Stimulated activated CD4-positive, alpha-beta T cell treated with anti-CD3 and anti-CD28 coated beads, Interleukin-4, amount 100 ng/mL, for 48 hours (primary cell): ENCODE data around the gene TMEM232.
"Not testable (repeated sequence)": the region's sequence is repeated elsewhere in the genome, so short reads cannot be mapped to it uniquely, and the experiment has no call there.

ENCODE experiments used
- DNase-seq, 2 donors: peaks; one replicate each; pipeline ENCODE4 v3.0.0-alpha.2; 2020; ENCODE audit warnings: low read depth in 2 of 2

Gene TMEM232

DNA sequence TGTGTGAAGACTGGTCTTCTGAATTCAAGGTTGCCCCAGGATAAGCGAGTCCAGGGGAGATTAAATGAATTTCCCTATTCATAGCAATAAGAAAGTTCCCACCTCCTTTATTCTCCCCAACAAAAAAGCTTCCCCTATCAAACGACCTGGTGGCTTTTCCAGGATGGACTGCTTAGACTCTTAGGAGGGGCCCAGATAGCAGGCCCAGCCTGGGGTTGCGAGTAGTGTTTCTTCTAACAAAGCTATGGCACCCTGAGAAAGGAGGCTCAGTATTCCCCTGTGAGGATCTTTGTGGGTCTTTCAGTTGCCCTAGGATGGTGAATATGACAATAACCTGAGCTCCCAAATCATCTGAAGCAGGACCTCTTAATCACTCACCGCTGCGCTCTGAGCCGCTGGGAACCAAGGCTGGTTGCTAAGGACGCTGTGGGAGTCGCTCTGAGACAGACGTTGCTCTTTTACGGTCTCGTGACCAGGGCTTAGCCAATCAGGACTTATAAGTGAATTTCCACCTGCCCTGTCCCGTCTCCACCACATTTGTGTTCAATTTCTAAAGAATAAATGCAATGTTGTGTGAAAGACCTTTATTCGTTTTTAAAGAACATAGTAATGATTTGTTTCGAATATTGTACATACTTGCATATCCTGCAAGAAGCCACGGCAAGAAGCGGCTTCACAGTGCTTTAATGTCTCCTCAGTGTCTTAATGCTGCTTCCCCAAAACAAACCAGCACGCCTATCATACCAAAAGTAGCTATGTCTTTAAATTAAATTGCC lies at the start of gene TMEM232:
TSS of gene TMEM232 (minus strand) at position 423 of the 776 bp plus-strand sequence. CDS start 59,319 bp downstream, outside the sequence.
- DNase-seq = peak; percentile 56 to 66

DNA sequence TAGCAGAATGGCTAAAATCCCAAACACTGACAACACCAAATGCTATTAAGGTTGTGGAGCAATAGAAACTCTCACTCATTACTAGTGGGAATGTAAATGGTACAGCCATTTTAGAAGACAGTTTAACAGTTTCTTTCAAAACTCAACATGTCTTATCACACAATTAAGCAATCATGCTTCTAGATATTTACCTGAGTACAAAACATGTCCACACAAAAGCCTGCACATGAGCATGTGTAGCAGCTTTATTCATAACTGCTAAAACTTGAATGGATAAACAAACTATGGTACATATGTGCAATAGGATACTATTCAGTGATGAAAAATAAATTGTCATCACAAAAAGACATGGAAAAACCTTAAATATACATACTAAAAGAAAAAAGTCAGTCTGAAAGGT lies 43.8 kb upstream of the TMEM232 start:
- no peak for DNase-seq

DNA sequence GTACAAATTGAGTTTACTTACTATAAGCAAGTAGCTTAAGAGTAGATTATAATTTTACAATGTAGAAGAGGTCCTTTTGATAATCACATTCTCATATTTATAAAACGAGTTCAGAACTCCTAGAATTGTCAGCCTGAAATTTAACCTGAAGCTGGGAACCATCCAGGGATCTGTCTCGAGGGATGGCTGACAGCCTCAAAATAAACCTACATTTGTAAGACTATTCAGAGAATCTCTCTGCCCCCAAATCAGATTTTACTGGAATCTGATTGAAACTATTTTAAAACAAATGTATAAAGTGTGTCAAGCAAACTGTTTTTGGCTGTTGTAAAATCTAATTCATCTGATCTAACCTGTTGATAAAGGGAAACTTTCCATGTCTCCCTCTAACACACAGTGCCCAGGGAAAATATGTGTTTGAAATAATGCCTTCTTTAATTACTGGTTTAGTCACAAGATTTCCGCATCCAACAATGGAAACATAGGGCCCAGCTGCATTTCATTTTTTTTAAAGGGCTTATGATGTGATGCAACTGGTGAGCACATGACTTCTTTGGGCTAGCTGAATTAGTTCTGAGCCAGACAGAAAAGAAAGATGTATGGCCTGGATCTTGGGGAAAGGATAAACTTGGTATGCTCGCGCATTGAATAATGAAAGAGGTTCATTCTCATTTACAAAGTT lies 42.7 kb upstream of the TMEM232 start:
- DNase-seq = no peak

DNA sequence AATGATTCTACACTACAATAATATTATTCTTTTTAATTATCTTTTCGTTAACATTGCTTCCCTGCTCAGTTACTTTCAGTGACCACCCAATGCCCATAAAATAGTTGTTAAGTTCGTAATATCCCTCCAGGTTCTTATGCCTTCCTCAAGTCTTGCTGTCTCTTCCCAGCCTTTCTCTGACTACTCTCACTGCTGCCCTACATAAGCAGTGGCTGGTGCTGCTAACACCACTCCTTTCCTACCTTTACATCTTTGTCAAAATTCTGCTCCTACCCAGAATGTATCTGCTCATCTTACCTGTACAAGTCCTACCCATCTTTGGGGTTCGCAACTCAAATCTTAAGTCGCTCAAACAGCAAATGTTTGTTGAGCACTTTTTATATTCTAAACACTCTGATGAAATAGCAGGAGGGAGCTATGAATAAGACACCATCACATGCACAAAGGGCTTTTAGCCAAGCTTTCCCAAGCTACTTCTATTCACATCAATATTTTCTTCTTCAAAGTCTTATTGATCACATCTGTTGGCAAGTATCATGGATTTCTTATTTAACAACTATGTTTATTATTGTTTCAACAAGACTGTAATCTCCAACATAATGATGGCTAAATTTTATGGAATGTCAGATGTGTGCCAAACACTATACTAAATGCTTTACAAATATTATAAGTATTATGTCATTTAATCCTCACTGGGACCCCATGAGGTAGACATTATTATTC lies 41.8 kb upstream of the TMEM232 start:
- DNase-seq = no peak

DNA sequence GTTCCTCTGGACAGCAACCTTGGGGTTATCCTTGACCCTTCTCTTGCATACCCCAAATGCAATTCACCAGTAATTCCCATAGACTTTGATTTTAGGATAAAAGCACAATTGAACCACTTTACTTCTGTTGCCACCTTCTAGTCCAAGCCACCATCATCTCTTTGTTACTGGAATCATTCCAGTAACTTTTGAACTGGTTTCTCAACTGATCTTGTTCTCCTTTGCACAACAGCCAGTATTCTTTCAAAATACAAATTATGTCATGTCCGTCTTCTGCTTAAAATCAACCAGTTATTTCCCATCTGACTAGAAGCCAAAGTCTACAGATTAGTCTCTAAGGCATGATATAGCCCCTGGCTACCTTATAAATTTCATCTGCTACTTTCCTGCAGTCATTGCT lies 33.7 kb upstream of the TMEM232 start:
- DNase-seq = no peak

DNA sequence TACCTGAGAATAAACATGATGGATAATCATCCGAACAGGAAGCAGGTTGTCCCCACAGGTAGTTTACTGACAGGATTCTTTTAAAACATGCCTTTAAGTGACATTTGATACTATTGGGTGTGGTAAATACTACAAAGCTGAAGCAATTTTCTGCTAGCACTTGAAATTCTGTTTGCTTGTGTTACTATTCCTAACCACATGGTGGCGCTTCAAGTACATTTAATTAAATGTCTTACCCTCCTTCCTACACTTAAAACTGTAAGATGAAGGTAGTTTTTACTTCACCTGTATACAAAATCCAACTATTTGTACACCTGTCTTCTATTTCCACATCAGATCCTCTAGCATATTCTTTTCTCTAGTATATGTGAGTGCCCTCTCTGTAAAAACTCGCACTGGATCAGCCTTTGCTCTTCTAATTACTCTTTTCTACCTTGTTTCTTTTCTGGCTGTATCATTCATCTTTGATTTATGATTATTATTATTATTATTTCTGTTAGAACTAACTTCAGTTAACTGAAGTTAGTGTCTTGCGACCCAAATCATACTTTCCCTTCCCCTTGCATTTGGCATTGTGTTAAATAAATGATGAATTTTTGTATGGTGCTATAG lies 30.8 kb upstream of the TMEM232 start:
- DNase-seq = no peak

DNA sequence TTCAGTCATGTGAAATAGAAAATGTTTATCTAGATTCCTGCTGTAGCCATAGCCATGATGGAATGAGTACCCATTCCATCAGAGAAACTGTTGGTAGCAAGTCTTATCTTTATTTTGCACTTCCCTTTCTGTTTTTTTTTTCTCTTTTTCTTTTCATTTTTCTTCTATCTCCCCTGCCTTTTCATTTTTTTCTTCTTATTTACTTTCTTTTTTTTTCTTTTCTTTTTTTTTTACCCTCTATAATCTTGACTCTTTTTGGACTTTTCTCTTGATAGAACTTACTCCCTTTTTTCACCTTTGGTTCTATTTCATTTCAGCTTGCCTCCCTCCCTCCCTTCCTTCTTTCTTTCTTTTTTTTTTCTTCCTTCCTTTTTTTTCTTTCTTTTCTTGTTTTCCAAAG lies 27.7 kb upstream of the TMEM232 start:
- no peak for DNase-seq

DNA sequence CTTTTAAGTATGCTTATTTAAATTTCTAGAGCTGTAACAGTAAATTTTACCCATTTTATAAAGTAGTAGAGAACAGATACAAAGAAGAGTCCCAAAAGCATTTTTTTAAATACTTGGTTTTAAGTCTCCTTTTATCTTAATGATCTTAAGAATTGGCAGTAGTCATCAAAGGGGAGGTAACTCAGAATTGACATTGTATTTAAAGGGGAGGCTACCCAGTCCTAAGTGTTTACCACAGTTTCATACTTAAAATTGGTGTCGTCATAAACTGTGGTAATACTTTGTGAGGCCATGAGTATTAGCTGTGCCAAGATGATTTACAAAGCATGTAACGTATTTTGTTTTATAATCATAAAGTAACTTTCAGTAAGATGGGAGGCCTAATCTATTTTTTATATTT lies 27.1 kb upstream of the TMEM232 start:
- no peak for DNase-seq

DNA sequence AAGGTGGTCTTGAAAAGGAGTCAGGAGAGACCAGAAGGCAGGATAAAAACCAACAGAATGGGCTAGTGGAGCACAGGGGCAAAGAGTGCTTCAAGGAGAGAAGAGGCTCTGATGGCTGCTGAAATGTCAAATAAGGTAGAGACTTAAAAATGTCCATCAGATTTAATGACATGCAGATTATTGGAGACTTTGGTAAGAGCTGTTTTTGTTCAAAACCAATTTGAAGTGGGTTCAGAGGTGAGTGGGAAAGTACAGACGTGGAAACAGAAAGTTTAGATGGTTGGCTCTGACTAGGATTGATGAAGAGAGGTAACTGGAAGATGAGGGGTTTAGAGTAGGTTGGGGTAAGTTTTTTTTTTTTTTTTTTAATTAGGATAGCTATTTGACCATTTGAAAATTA lies 26.5 kb upstream of the TMEM232 start:
- DNase-seq = no peak

DNA sequence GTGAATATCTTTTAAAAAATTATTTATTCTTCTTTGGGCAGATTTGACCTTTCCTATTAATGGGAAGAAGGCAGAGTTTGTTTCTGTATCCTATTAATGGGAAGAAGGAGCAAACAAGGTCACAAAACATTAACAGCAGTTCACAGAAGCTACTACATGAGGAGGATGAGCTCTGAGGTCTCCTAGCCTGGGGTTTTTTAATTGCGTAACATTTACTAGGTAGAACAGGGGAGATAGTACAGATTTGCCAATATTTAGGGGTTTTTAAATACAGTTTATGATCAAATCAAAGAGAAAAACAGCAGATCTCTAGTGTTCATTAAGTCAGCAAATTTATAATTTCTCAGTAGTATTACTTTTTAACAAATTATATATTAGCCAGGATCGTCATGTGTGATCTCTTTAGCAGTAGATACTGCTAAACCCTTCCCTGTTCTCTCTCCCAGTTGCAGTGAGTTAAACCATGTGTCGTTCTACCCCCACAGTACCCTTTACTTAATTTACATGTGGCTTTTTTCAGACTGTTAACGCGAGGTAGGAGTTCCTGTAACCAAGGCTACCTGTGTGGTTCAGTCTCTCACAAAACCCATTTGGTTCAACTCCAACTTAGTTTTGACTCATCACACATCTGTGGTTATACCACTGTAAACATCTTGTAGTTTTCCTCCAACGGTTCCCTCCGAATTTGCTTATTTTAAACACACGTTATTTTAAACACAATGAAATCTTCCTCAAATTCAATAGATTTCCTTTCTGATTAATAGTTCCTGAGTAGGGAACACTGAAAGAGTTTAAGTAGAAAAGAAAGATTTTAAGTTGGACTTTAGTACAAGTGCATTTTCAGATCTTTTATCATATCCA lies 25.7 kb upstream of the TMEM232 start:
- no peak for DNase-seq

DNA sequence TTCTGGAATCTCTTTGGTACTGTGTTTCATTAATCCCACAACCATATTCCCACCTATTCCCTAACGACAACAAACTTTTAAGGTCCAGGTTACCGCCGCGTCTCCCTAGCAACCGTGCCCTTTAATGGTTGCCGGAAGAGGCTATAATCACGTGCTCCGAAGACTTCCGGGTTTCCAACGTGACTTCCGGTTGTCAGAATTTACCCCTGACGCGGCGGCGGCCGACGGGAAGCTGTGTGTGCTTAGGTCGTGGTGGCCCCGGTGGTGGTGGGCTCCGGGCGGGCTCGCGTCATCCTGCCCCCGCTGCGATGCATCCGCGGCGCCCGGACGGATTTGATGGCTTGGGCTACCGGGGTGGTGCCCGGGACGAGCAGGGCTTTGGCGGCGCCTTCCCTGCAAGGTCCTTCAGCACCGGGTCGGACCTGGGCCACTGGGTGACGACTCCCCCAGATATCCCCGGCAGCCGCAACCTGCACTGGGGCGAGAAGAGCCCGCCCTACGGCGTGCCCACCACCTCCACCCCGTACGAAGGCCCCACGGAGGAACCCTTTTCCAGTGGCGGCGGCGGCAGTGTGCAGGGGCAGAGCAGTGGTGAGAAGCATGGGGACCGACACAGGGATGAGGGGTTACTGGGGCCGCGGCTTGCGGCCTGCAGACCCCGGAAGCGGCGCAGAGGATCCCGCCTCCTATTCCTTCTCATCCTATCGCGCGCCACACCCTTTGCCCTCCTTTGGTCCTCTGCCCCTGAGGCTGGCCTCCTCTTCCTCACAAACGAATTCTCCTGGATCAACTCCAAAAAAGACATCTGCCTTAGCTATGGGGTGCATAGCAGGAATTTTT lies 12.6 kb upstream of the TMEM232 start, which contains the start of gene SLC25A46:
TSS of gene SLC25A46 (plus strand) at position 196 of the 840 bp plus-strand sequence. CDS start at position 309, 113 bp downstream.
- peak; percentile 73 to 81 for DNase-seq

DNA sequence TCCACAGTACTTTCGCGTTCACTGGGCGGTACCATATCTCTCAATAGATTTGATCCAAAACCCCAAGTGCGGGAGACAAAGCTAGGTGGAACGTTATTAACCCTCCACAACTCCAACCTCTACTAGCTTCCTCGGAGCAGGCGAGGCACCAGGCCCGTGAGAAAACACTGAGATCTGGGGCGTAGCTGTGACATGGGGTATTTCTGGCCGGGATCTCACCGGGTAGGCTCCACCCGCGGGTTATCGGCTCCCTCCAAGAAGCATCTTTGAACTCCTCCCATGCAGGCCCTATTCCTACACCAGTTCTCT lies 12.0 kb upstream of the TMEM232 start:
- DNase-seq = no peak

DNA sequence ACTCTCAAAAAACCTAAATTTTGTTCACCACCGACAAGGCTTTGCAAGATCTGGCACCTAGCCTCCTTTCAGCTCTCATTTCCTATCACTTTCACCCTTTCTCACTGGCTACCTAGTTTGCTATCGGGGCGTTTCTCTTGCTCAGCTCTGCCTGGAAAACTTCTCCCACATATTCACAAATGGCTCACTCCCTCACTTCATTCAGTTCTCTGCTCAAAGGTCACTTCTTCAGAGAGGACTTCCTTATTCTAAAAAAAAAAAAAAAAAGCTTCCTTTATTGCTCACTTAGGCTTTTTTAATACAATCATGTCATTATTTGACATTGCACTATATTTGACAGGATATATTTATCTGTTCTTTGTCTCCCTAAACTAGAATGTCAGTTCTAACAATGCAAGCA lies 10.3 kb upstream of the TMEM232 start:
- DNase-seq = no peak

DNA sequence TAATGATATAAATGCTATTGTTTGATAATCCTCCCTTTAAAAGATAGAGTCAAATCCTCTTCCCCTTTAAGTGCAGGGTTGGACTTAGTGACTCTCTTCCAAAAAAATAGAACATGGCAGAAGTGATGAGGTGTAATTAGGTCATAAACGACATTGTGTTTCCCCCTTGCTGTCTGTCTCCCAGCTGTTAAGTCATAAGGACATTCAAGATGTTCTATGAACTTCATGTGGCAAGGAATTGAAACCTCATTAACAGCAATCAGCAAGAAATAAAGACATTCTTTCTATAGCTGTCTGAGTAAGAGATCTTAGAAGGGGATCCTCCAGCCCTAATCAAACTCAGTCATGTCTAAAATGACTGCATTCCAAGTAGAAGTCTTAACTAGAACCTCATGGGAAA lies 9.1 kb upstream of the TMEM232 start:
- DNase-seq = no peak

DNA sequence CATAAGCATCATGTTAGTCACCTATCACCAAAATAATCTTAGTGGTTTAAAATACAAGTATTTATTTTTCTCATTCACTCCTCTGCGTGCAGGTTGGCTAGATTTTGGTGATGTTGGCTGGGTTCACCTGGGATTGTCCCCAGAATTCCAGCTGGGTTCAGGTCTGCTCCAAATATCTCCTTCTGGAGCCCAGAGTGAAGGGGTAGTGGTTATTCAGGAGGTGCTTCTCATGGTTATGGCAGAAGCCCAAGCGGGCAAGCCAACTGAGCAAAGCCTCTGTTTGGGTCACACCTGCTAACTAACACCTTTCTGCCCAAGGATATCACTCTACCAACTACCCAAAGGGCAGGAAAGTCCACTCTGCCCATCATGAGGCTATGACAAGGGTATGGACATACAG lies 7.6 kb upstream of the TMEM232 start:
- DNase-seq = no peak

DNA sequence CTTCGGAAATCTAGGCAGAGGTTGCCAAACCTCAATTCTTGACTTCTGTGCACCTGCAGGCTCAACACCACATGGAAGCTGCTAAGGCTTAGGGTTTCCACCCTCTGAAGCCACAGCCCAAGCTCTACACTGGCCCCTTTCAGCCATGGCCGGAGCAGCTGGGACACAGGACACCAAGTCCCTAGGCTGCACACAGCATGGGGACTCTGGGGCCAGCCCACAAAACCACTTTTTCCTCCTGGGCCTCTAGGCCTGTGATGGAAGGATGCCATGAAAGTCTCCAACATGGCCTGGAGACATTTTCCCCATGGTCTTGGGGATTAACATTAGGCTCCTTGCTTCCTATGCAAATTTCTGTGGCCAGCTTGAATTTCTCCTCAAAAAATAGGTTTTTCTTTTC lies 5.0 kb upstream of the TMEM232 start:
- not testable (repeated sequence) for DNase-seq

DNA sequence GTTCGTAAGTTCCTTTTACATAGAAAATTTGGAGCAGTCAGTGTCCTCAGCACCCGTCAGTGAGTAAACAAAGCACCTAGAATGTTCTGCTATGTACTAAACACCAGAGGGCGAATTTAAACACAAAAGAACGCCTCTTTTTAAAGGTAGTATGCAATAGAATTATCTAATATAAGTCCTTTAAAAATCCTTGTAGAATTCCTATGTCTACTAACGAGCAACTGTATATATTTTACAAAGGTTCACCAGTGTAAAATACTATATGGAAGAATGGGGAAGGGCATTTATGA lies 499 bp upstream of the TMEM232 start:
- DNase-seq = no peak

DNA sequence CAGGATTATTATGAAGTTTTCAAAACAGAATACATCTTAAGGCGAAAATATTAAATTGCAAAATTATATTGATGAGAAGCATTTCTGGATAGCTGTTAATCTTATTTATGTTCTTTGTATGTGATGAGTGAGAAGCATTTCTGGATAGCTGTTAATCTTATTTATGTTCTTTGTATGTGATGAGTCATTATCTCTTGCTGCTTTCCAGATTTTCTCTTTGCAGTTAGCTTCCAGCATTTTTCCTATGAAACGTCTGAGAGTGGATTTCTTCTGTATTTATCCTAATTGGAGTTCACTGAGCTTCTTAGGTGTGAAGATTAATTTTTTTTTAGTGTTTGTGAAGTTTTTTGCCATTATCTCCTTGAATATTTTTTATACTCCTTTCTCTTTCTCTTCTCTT lies 8.2 kb downstream of the TMEM232 start:
- no peak for DNase-seq

DNA sequence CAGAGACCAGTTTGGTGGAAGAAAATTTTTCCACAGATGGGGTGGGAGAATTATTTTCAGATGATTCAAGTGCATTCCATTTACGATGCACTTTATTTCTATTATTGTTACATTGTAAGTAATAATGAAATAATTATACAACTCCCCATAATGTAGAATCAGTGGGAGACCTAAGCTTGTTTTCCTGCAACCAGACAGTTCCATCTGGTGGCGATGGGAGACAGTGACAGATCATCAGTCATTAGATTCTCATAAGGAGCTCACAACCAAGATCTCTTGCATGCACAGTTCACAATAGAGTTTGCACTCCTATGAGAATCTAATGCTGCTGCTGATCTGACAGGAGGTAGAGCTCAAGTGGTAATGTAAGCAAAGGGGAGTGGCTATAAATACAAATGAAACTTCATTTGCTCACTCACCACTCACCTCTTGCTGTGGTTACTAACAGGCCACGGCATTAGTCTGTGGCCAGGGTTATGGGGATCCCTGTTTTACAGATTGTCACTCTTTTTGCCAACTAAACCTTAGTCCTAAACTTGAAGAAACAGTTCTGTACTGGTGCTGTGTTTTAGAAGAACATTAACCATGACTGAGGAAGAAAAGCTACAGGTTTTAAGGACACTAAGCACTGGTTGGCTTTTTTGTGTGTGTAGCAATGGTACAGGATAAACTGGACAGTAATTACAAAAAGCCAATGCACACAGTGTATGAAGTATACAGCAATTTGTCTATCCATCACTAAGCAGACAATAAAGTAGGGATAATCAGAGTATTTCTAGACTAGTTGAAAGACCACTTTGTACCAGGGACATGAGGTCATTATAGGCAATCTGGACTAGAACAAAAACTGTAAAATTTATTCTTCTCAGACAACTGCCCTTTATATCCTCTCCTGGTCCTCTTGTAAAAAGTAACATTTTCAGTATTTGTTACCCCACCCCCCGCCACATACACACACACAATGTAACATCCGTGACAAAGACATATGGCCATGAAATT lies 9.9 kb downstream of the TMEM232 start:
- no peak for DNase-seq
